Stomach (tissue), 9 donors: ENCODE data around the gene CBX3. TPM values are rescaled to one million over a fixed set of nuclear protein-coding genes. Genes with fewer than 3 reads are reported as not detected.

Experiments
- DNase-seq, 2 donors: peaks; one replicate each; pipeline versions ENCODE4 v3.0.0 to v3.0.0-alpha.2; 2013 to 2019
- H3K27ac ChIP-seq, 5 donors: fragments of 200-600 bp in 4 of 5; sonication (generic) in 4 of 5; one replicate each; pipeline ENCODE4 v1.5.1; 2013 to 2019; ENCODE audit warnings: mild to moderate bottlenecking in 1 of 5, moderate library complexity in 1 of 5
- H3K27me3 ChIP-seq, 3 donors: fragments of 200-600 bp; sonication (generic); one replicate each; pipeline ENCODE4 v1.5.1; 2017 to 2019; ENCODE audit warnings: mixed run types in 1 of 3
- H3K36me3 ChIP-seq, 4 donors: fragments of 200-600 bp; sonication (generic); 1 replicate in 3 of 4; 2 replicates in 1 of 4; pipeline ENCODE4 v1.5.1; 2016 to 2019
- H3K4me1 ChIP-seq, 4 donors: fragments of 200-600 bp; sonication (generic); one replicate each; pipeline ENCODE4 v1.5.1; 2016 to 2019
- H3K4me3 ChIP-seq, 4 donors: fragments of 200-600 bp; sonication (generic) in 3 of 4; one replicate each; pipeline ENCODE4 v1.5.1; 2016 to 2019; ENCODE audit warnings: mild to moderate bottlenecking in 1 of 4
- H3K9me3 ChIP-seq, 4 donors: fragments of 200-600 bp; sonication (generic); one replicate each; pipeline ENCODE4 v1.5.1; 2016 to 2019
- EP300 ChIP-seq: sonication (generic); formaldehyde crosslinking; IDR thresholded peaks from one replicate; pipeline ENCODE4 v1.6.1; 2017; ENCODE audit warnings: antibody characterized with exemption
- POLR2A ChIP-seq, 4 donors: fragments of 450-650 bp; IDR thresholded peaks; one replicate each; pipeline ENCODE4 v1.6.1; 2016; ENCODE audit warnings: antibody characterized with exemption in 4 of 4, control low read depth in 2 of 4, mild to moderate bottlenecking in 1 of 4, moderate library complexity in 1 of 4
- POLR2AphosphoS5 ChIP-seq, 3 donors: sonication (generic); formaldehyde crosslinking; IDR thresholded peaks; one replicate each; pipeline ENCODE4 v1.6.1; 2016; ENCODE audit warnings: antibody characterized with exemption in 3 of 3
- WGBS, 5 donors: extraction: QIAGEN DNeasy Blood & Tissue Kit in 3 of 5; methylation state at CpG; one replicate each; pipeline versions ENCODE4 v1.1.5 to v1.1.7; 2013 to 2018; 5-methylcytosine and 5-hydroxymethylcytosine counted together
- intact Hi-C: fragments of 100-400 bp; cut with DNase I; formaldehyde crosslinking; loops from one replicate; pipeline ENCODE4 v1.15.1; 2023; ENCODE audit warnings: low total_unique reads
- polyA plus RNA-seq, 3 donors: library from polyadenylated mRNA; stranded (reverse); fragments of 200-250 nt; gene quantifications; one replicate each; pipeline ENCODE4 v1.2.3, GENCODE V29; 2013
- total RNA-seq, 5 donors: library from RNA; depleted of rRNA; stranded (reverse); fragments of >200 nt; gene quantifications; one replicate each; pipeline versions ENCODE4 v1.1.0 to v1.2.3, GENCODE V29; 2014 to 2016
- TF ChIP-seq, protein P1 (sequence below), 7 experiments: fragments of 450-650 bp in 4 of 7; fragments of 200-600 bp in 3 of 7; sonication (generic) in 3 of 7; IDR thresholded peaks; one replicate each; pipeline ENCODE4 v1.5.1; 2016 to 2019; ENCODE audit warnings: antibody characterized with exemption in 7 of 7, control low read depth in 2 of 7, mild to moderate bottlenecking in 1 of 7
- donor health status: healthy with polysubstance abuse.
- donor health status: Bipolar disorder and iron deficiency.
- donor health status: healthy.

Gene CBX3
- total and polyA plus RNA-seq, 8 donors, result 21.4 to 156 (median 76.2) TPM

DNA sequence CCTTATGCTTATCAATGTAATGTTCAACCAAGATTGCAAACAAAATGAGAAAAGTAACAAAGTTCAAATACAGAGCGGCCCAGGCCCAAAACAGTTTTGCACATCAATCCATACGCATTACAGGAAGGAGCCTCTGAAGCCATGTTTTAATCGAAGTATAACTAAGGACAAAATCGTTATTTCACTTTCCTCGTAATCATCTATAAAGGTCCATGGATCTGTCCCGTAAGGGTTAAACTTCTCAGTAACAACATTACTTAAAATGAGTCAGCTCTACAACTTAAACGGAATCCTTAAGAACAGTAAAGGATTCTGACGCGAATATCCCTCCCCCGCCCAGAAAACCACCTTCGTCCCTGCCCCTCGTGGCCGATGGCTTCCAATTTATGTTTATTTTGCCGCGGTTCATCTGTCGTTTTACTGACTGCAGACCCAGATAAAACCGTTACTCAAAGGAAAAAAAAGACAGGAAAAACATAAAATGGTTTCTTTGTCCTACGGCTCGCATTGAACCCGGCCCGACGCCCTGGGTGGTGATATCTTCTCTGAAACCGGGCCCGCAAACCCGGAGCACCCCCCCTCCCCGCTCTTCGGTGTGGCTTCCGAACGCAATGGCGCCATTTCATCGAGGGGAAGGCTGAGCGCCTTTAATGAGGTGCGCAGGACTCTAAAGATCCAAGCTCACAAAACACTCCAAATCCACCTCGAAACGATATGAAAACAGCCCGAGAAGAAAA, 2.1 kb upstream of the CBX3 start:
- intact Hi-C loops, result no loop called here
- 0 to 1% (median 0%) methylated on average over 36 of the region's 36 CpGs for WGBS, 5 donors
- H3K36me3 ChIP-seq, result peaks cover 30 to 33% (median 32%) of the 10 kb centered on the region in 4 donors

DNA sequence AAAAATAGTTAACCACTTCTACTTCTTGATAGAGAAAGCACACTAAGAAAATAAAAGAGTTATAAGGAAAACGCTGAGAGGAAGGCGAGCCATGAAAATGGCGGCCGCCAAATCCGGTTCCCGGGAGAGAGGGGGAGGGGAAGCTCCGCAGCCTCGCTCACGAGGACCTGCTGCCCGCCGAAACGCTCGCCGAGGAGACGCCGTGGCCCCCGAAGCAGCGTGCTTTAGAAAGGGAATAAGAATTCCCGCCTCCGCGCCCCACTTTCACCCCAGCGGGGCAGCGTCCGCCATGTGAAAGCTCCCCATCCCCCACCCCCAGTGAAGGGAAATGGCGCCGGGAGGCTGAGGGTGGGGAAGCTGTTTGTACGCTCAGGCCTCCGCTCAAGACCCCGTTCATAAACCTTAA, 1.5 kb upstream of the CBX3 start:
- TF ChIP-seq POLR2A (IDR thresholded peaks at IDR 0.05) (no peak), EP300 (no peak), POLR2AphosphoS5 (IDR thresholded peaks at IDR 0.05) (no peak)
- TF ChIP-seq, protein P1, sequence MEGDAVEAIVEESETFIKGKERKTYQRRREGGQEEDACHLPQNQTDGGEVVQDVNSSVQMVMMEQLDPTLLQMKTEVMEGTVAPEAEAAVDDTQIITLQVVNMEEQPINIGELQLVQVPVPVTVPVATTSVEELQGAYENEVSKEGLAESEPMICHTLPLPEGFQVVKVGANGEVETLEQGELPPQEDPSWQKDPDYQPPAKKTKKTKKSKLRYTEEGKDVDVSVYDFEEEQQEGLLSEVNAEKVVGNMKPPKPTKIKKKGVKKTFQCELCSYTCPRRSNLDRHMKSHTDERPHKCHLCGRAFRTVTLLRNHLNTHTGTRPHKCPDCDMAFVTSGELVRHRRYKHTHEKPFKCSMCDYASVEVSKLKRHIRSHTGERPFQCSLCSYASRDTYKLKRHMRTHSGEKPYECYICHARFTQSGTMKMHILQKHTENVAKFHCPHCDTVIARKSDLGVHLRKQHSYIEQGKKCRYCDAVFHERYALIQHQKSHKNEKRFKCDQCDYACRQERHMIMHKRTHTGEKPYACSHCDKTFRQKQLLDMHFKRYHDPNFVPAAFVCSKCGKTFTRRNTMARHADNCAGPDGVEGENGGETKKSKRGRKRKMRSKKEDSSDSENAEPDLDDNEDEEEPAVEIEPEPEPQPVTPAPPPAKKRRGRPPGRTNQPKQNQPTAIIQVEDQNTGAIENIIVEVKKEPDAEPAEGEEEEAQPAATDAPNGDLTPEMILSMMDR (IDR thresholded peaks at IDR 0.05), result no peak
- H3K4me1 ChIP-seq, result peaks cover 41 to 58% (median 51%) of the 10 kb centered on the region in 4 donors
- peak overlapping the region; percentile 92 to 96 (median 94) for H3K4me3 ChIP-seq
- WGBS, 5 donors, result 0 to 1% (median 1%) methylated on average over 25 to 29 of the region's 29 CpGs
- H3K9me3 ChIP-seq, result no peaks in the 10 kb centered on the region
- intact Hi-C loops, result no loop called here
- H3K27ac ChIP-seq, result peak overlapping the region; percentile 98 to 100 (median 100)
- H3K36me3 ChIP-seq, result peaks cover 24 to 30% (median 26%) of the 10 kb centered on the region in 4 donors
- H3K27me3 ChIP-seq, result no peaks in the 10 kb centered on the region
- DNase-seq, result peak; percentile 71 to 90

More for the DNA sequence above, 2.1 kb upstream of the CBX3 start:
- TF ChIP-seq EP300, result no peak
- peak in 1 of 4 donors; percentile 28 for TF ChIP-seq POLR2A (IDR thresholded peaks at IDR 0.05)
- TF ChIP-seq, protein P1 (IDR thresholded peaks at IDR 0.05), result no peak
- TF ChIP-seq POLR2AphosphoS5 (IDR thresholded peaks at IDR 0.05), result peak in 2 of 3 donors; percentile 41 to 42
- Histone ChIP-seq H3K27me3 (no peaks in the 10 kb centered on the region), H3K4me3 (peak overlapping the region; percentile 92 to 96 (median 94)), H3K9me3 (no peaks in the 10 kb centered on the region), H3K4me1 (peaks cover 40 to 58% (median 51%) of the 10 kb centered on the region in 4 donors), H3K27ac (peak overlapping the region; percentile 98 to 100 (median 100))
- DNase-seq, result peak; percentile 70 to 91

DNA sequence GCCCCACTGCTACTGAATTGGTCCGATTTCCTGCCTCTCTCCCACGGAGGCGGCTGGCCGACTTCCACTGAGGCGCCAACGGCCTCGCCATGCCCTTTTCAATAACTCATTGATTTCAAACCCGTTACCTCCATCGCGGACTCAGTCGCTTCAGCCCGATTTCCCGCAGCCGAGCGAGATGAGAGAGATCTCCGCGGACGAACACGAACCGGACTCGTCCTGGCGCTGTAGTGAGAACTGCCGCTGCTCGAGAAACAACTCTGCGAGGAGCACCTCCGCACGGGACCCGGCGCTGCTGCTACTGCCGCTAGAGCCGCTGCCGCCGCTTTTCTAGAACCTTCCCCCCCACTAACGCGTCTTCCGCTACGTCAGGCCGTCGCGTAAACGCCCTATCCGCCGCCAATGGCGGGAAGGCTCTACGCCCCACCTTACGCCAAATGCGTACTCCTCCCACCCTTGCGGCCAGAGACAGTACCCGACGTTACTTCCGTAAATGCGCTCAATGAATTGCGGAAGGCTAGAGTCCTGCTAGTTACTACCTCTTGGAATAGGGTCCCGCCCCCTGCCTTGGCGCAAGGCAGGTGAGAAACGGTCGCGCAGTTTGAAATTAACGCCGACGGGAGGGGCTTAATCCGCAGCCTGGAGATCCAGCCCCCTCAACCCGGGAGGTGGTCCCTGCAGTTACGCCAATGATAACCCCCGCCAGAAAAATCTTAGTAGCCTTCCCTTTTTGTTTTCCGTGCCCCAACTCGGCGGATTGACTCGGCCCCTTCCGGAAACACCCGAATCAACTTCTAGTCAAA, 900 bp upstream of the CBX3 start, which contains the start of gene HNRNPA2B1:
Gene HNRNPA2B1, minus strand, starts transcription at position 303 of the 803 bp plus-strand sequence. Its CDS starts 169 bp downstream, at position 134.
- Histone ChIP-seq H3K4me1 (peaks cover 38 to 58% (median 51%) of the 10 kb centered on the region in 4 donors), H3K27ac (peak within 1 kb of the TSS; percentile 98 to 100 (median 100)), H3K4me3 (peak within 1 kb of the TSS; percentile 92 to 96 (median 94)), H3K36me3 (peaks cover 19 to 30% (median 21%) of the 10 kb centered on the region in 4 donors), H3K27me3 (no peaks in the 10 kb centered on the region), H3K9me3 (no peaks in the 10 kb centered on the region)
- no peak for TF ChIP-seq EP300
- TF ChIP-seq, protein P1 (IDR thresholded peaks at IDR 0.05), result peak in 2 of 7 experiments; percentile 15 to 19
- TF ChIP-seq POLR2A (IDR thresholded peaks at IDR 0.05), result peak in 3 of 4 donors; percentile 91 to 100 (median 99)
- TF ChIP-seq POLR2AphosphoS5 (IDR thresholded peaks at IDR 0.05), result peak; percentile 95 to 100 (median 100)
- intact Hi-C loops, result no loop called here
- WGBS, 5 donors, result 0 to 1% (median 0%) methylated on average over 40 to 71 of the region's 71 CpGs
- peak; percentile 98 to 99 for DNase-seq
